ENCODE results near the gene GPR173.
A peak's percentile ranks its signal among the peaks of the same experiment; 100 is the strongest.

Gene GPR173

GRCh38 chrX:53081925-53082772 is 33.6 kb downstream of the GPR173 start, which contains the start of gene TSPYL2:
TSPYL2 (plus strand) TSS chrX:53082367; CDS start chrX:53082499, 132 bp downstream.
- no peak within 1 kb of the TSS for H3K27ac ChIP-seq (ENCODE audit: low read depth, low read length)
- no peaks in the 10 kb centered on the region for H3K36me3 ChIP-seq (ENCODE audit: low read length)
- H3K9ac ChIP-seq (ENCODE audit: low read length): peak within 1 kb of the TSS; percentile 81
- no peaks in the 10 kb centered on the region for H3K27me3 ChIP-seq (ENCODE audit: low read length)
- no peak within 1 kb of the TSS for H2AFZ ChIP-seq (ENCODE audit: low read depth, low read length, severe bottlenecking)
- H3F3A ChIP-seq (ENCODE audit: insufficient read depth): peaks cover 9% of the 10 kb centered on the region; the same call in 1 of the 2 replicates
- H3K4me2 ChIP-seq (ENCODE audit: low read depth, low read length, poor library complexity, severe bottlenecking): peak within 1 kb of the TSS; percentile 48
- no peaks in the 10 kb centered on the region for H4K20me1 ChIP-seq (ENCODE audit: low read depth, low read length)
- no peak for TF ChIP-seq CTCF (IDR thresholded peaks at IDR 0.05; ENCODE audit: insufficient read depth, low read length, poor library complexity, severe bottlenecking)
- TF ChIP-seq EZH2phosphoT487 (conservative IDR thresholded peaks at IDR 0.05; ENCODE audit: low read length): no peak
- peak within 1 kb of the TSS; percentile 59 for H3K4me3 ChIP-seq (ENCODE audit: insufficient read depth, low read length, poor library complexity, severe bottlenecking)
- peaks cover 14% of the 10 kb centered on the region; the same call in 1 of the 2 replicates for H3K79me2 ChIP-seq (ENCODE audit: insufficient read depth, low read length)
- H3K9me3 ChIP-seq (ENCODE audit: insufficient read depth, low read length): no peaks in the 10 kb centered on the region
- H3K9me2 ChIP-seq (replicated peaks; ENCODE audit: insufficient read depth, low read length): no peaks in the 10 kb centered on the region

GRCh38 chrX:53082773-53083616 is 34.4 kb downstream of the GPR173 start:
- TF ChIP-seq CTCF (IDR thresholded peaks at IDR 0.05; ENCODE audit: insufficient read depth, low read length, poor library complexity, severe bottlenecking) (no peak), EZH2phosphoT487 (conservative IDR thresholded peaks at IDR 0.05; ENCODE audit: low read length) (no peak)
- H3K9me3 ChIP-seq (ENCODE audit: insufficient read depth, low read length): no peaks in the 10 kb centered on the region
- no peaks in the 10 kb centered on the region for H4K20me1 ChIP-seq (ENCODE audit: low read depth, low read length)
- no peaks in the 10 kb centered on the region for H3K9me2 ChIP-seq (replicated peaks; ENCODE audit: insufficient read depth, low read length)
- peak overlapping the region; percentile 59 for H3K4me3 ChIP-seq (ENCODE audit: insufficient read depth, low read length, poor library complexity, severe bottlenecking)
- H3K36me3 ChIP-seq (ENCODE audit: low read length): no peaks in the 10 kb centered on the region
- peaks cover 9% of the 10 kb centered on the region; the same call in 1 of the 2 replicates for H3F3A ChIP-seq (ENCODE audit: insufficient read depth)
- H3K27me3 ChIP-seq (ENCODE audit: low read length): no peaks in the 10 kb centered on the region
- peak overlapping the region; percentile 81 for H3K9ac ChIP-seq (ENCODE audit: low read length)
- H3K79me2 ChIP-seq (ENCODE audit: insufficient read depth, low read length): peaks cover 14% of the 10 kb centered on the region; the same call in 1 of the 2 replicates
- H3K27ac ChIP-seq (ENCODE audit: low read depth, low read length): no peak overlapping the region
- no peak overlapping the region for H2AFZ ChIP-seq (ENCODE audit: low read depth, low read length, severe bottlenecking)
- peak overlapping the region; percentile 48 for H3K4me2 ChIP-seq (ENCODE audit: low read depth, low read length, poor library complexity, severe bottlenecking)

GRCh38 chrX:53084043-53084570 is 35.5 kb downstream of the GPR173 start:
- peaks cover 14% of the 10 kb centered on the region; the same call in 1 of the 2 replicates for H3K79me2 ChIP-seq (ENCODE audit: insufficient read depth, low read length)
- H3K9me3 ChIP-seq (ENCODE audit: insufficient read depth, low read length): no peaks in the 10 kb centered on the region
- no peak overlapping the region for H3K27ac ChIP-seq (ENCODE audit: low read depth, low read length)
- no peak for TF ChIP-seq CTCF (IDR thresholded peaks at IDR 0.05; ENCODE audit: insufficient read depth, low read length, poor library complexity, severe bottlenecking)
- no peak for TF ChIP-seq EZH2phosphoT487 (conservative IDR thresholded peaks at IDR 0.05; ENCODE audit: low read length)
- H3K4me2 ChIP-seq (ENCODE audit: low read depth, low read length, poor library complexity, severe bottlenecking): no peak overlapping the region
- no peak overlapping the region for H2AFZ ChIP-seq (ENCODE audit: low read depth, low read length, severe bottlenecking)
- H3F3A ChIP-seq (ENCODE audit: insufficient read depth): peaks cover 9% of the 10 kb centered on the region; the same call in 1 of the 2 replicates
- no peak overlapping the region for H3K4me3 ChIP-seq (ENCODE audit: insufficient read depth, low read length, poor library complexity, severe bottlenecking)
- H3K27me3 ChIP-seq (ENCODE audit: low read length): no peaks in the 10 kb centered on the region
- no peak overlapping the region for H3K9ac ChIP-seq (ENCODE audit: low read length)
- H3K36me3 ChIP-seq (ENCODE audit: low read length): no peaks in the 10 kb centered on the region
- no peaks in the 10 kb centered on the region for H3K9me2 ChIP-seq (replicated peaks; ENCODE audit: insufficient read depth, low read length)
- no peaks in the 10 kb centered on the region for H4K20me1 ChIP-seq (ENCODE audit: low read depth, low read length)

Data from SU-DHL-6 (cell line).